ENCODE measurements around the gene FAM20C.

- TF ChIP-seq CTCF (conservative IDR thresholded peaks at IDR 0.05 in 1 of 2, IDR thresholded peaks at IDR 0.05 in 1 of 2; ENCODE audit: extremely low read depth in 1 of 2, insufficient read depth in 1 of 2, low read depth in 1 of 2, low read length in 2 of 2) (no peak), EZH2 (IDR thresholded peaks at IDR 0.05; ENCODE audit: borderline replicate concordance, low read length) (no peak)
Measured at GRCh38 chr7:152702-153391, 39.5 kb upstream of the FAM20C start.

Measured in mammary epithelial cell (primary cell).